HG03108 (cell line): ENCODE data around the gene TPD52L3.
A peak's percentile ranks its signal among the peaks of the same experiment; 100 is the strongest.

ENCODE experiments used
- ATAC-seq: cut with Tn5 transposase; IDR thresholded peaks from one replicate; pipeline ENCODE4 v1.9.1; 2021; ENCODE audit warnings: moderate library complexity; ENCODE audit not compliant: unreplicated experiment

TPD52L3 gene

DNA sequence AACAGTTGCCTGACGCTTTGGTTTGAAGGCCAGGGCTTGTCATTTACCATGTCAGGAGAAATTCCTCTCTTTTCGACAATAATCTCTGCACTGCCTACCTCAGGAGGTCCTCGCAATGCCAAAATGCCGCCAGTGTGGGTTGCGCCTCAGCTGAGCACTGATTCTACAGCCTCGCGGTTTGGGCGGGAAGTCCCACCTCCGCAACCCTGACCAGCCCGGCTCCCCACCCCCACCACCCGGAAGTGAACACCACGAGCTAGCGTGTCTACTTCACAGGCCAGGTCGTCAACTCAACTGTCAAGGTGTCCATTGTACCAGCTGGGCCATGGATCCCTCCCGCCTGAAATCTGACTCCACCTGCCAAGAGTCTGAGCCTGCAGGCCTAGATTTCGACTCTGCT, at the start of gene TPD52L3:
Gene TPD52L3, plus strand, starts transcription at position 273 of the 400 bp plus-strand sequence. CDS start 221 bp downstream, outside the sequence.
- ATAC-seq: no peak

DNA sequence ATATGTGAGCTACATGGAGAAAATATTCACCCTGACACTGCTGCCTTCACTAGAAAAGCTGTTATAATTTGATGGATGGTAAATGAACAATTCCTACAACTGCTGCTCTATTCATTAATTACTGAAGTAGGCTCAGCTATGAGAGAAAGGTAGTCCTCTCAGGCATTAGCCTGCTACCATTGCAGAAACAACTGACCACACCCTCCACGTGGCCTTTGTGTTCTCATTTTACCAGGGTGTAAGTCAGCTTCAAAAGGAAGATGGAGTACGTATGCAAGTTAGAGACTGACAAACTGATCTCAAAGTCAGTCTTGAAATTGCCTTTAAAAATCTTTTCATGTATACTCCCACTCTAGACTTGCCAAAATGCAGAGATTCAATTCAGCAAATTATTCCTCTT, 26.3 kb upstream of the TPD52L3 start:
- ATAC-seq: no peak

DNA sequence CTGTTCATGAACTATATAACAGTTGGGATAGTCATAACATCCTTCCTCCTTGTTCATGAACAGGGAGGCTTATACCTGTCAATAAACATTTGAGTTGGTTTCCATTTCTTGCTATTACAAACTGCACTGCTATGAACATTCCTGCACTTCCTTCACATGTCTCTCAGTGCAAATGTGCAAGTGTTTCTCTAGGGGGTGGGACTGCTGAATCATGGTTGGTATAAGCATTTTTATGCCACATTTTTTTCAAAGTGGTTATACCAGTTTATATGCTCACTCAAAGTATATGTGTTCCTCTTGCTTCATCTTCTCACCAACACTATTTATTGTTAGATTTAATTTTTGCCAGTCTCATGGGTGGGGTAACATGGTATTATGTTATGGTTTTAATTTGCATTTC, 25.8 kb upstream of the TPD52L3 start:
- ATAC-seq: no peak

DNA sequence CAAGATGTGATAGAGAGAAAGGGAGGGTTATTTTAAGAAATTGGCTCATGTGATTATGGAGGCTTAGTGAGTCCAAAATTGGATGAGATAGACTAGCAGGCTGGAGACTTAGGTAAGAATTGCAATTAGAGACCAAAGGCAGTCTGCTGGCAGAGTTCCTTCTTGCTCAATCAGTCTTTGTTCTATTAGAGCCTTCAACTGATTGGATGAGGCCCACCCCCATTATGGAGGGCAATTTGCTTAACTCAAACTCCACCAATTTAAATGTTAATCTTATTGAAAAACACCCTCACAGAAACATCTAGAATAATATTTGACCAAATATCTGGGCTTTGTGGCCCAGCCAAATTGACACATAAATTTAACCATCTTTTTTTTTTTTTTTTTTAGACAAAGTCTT, 23.9 kb upstream of the TPD52L3 start:
- no peak for ATAC-seq

DNA sequence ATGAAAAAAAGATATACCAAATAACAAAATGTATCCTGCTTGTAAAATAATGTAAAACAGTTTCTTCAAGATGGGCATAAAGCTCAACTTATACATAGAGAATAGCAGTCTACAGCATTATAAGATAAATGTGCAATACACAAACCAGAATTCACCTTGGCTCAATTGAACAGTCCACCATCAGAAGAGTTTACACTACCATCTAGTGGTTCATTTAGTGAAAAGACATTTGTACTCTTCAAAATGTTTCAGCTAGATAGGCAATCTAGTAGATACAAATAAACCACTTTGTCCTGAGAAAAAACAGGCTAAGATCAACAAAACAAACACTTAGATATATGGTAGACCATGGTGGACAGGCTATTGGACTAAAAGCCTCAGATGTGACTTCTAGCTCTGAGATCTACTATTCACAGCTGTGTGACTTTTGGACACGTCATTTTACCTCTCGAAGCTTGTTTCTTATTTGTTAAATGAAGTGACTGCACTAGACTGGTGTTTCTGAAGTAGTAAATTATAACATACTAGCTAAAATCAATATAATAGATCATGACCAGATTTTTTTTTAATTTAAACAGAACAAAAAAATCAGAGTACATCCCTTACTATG, 22.1 kb upstream of the TPD52L3 start:
- ATAC-seq: no peak

DNA sequence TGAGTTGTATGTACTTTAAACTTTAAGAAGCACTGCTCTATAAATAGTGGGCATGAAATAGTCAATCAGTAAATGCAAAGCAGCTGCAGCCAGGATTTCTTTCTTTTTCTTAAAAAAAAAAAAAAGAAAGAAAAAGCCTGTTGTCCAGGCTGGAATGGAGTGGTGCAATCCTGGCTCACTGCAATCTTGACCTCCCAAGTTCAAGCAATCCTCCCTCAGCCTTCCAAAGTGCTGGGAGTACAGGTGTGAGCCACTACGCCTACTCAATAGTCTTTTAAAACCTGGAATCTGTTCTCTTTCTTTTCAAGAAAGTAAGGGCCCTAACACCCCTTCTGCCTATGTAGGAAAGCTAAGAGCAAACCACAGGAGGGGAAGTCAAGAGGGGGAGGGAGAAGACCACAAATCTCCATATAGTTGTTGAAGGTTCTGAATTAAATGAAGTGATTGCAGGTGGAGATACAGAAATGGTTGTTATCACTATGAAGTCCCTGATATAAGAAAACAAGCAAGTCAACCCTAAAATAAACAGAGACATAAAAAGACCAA, 20.6 kb upstream of the TPD52L3 start:
- no peak for ATAC-seq

DNA sequence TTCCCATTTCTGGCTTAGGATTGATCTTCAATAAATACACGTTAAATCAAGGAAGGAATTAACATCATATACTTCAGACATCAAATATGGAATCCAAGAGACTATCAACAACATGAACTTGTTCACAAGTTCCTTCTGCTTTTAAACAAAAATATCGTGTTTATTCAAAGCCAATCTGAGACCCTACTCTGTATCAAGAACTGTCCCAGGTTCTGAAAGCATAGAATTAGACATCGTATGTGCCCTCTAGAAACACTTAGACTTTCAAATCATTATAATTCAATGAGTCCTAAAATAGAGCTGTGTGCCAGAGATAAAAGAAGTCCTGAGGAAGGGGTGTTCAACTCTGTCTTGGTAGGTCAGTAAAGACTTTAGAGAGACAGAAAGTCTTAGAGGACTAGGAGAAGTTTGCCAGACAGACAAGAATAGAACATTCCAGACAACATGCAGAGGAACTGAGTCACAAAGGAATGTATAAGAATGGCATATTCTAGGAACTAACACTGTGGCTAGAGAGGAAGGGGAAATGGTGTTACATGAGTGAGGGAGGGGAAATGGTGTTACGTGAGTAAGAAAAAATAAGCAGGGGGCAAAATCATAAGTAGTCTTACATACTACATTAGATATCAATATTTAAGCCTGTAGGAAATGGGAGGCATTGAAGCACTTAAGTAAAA, 2.9 kb downstream of the TPD52L3 start:
- no peak for ATAC-seq

DNA sequence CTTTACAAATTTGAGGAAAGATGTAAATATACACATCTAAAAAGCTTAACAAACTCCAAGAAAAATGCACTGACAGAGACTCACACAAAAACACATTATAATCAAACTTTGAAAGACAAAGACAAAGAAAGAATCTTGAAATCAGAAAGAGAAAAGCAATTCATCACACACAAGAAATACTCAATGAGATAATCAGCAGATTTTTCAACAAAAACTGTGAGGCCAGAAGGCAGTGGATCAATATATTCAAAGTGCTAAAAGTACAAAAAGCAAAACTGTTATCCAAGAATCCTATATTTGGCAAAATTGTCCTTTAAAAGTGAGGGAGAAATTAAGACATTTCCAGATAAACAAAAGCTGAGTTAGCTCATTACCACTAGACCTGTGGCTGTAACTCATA, 6.1 kb downstream of the TPD52L3 start:
- no peak for ATAC-seq

DNA sequence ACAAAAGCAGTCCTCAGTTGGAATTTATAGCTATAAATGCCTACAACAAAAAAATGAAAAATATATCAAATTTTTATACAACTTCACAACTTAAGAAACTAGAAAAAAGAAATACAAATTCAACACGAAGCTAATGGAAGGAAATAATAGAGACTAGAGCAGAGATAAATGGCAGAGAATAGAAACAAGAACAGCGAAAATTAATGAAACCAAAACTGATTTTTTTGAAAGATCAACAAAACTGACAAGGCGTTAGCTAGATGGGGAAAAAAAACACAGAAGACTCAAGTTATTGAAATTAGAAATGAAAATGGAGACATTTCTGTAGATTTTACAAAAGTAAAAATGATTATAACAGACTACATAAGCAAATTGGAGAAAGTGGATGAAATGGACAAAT, 20.6 kb downstream of the TPD52L3 start:
- ATAC-seq: no peak

DNA sequence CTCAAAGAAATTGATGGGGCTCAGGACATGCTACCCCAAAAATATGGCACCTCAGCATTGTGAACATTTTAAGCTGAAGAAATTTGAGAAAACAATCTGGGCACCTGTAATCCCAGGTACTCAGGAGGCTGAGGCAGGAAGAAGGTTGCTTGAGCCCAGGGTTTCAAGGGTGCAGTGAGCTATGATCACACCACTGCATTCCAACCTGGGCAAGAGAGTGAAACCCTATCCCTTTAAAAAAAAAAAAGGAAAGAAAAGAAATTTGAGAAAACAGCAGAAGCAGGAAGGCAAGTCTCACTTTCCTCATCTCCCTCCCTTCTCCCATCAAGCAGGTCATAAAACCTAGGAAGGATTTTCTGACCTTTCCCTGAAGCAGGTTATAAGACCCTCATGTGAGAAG, 23.6 kb downstream of the TPD52L3 start:
- no peak for ATAC-seq

DNA sequence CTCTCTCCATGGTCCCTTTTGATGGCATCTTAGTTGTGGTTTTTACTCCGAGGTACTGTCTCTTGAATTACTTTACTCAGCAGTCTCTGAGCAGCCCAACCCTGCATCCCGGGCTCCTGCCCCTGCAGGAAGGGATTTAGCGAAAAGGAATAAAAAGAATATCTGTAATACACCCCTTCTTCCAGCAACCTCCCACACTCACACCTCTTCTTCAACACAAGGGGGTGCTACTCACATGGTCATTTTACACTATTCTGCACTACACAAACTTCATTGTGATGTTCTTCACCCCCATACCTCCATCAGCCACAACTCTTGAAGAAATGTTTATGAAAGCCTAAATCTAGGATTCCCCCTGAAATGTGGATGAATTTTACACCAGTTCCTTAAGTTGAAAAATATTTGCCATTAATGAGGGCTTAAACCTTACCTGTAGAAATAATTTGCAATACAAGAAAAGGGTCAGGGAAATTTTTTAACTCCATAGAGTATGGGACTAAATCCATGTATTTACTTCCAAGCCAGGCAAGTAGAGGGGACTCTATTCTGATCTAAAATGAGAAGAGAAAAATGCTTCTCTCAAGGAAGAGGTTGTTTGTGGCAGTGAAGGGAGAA, 26.0 kb downstream of the TPD52L3 start:
- peak; percentile 72 for ATAC-seq

DNA sequence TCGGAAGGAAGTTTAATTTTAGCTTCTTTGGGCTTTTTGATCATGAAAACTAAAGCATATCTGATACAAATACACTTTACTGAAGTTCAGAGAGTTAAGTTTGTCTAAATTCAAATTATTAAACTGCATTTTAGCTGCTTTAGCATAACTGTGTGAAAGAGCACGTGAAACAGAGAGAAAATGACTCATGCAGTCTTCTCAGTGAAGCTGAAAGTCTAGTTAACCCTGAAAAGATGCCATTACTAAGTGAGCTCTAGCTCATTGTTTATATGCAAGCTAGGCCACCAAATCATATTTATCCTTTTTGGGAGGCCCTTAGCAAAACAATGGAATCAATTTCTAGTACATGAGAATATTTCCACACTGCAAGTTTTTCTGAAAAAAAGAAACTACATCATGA, 27.6 kb downstream of the TPD52L3 start:
- peak; percentile 62 for ATAC-seq

DNA sequence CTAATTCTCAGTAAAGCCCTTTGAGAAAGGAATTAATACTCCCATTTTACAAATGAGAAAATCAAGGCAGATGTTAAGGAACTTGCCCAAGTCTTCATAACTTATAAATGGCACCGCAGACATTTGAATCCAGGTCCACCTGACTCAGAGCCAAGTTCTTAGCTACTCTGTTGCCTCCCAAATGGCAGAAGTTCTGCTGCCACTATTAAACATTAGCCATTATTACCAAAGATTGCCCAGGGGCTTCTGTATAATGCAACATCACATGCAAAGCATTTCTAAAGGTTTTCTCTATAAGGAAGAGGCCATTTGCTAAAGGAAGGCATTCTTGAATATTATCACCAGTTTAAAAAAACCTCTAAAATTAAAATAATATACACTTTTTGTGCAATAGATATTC, 28.3 kb downstream of the TPD52L3 start:
- no peak for ATAC-seq

DNA sequence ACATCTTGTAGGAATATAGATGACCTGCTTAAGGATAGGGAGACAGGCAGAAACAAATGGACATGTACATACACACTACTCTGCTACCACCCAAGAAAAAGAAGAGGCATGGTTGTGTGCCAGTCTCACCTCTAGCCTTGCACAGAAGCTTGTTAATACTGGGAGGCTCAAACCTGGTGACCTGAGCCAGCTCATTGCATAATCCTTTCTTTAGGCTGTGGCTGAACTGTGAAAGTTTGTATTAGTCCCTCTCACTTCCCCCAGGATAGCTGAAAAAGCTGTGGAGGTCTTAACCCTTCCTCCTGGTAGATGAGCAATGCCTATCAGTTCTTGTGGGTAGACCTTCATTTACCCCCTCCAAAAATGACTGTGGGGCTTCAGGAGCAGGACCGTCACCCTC, 28.7 kb downstream of the TPD52L3 start:
- ATAC-seq: no peak

DNA sequence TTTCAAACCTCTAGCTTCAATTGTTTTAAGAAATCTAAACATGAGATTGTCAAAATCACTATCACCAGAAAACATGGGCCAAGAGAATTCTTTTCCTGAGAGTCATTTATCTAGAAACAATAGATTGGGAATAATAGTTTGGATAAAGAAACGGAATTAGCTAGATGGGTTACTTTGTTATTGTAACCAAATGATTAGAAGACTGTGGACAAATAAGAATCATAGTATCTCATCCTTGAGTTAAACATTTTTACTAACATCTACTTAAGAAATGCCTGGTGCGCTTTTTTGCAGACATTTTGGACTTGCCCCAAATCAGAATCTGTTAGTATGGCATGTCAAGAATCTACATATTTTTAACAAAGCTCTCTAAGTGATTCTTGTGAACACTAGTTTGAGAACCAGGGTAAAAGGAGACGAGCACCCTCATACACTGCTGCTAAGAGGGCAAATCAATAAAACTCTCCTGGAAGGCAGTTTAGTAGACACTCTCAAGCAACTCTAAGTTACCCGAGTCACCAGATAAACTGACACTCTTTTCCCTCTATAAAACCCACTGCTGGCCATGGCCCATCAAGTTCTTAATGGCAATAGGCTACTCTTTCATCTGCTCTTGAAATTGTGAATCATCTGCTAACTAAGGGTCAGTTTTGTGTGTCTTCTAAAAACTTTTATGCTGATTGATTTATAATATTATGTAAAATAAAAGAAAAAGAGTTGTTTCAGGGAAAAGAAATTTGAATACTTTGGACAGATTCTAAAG, 39.1 kb downstream of the TPD52L3 start:
- no peak for ATAC-seq

DNA sequence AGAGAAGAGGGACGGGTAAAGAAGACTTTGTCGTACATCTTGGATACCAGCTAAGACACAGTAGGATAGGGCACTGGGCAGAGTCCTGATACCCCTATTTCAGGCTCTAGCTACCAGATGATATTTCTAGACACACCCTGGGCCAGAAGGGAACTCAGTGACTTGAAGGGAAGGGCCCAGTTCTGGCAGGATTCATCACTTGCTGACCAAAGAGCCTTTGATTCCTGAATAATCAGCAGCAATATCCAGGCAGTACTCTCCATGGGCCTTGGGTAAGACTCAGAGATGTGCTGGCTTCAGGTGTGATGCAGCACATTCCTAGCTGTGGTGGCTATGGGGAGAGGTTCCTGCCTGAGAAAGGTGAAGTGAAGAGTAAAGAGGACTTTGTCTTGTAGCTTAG, 40.7 kb downstream of the TPD52L3 start:
- ATAC-seq: no peak
